HepG2 (cell line): ENCODE results near the gene ITGB2. TPM values are rescaled to one million over a fixed set of nuclear protein-coding genes. Genes with fewer than 3 reads are reported as not detected.

Experiments
- CSRNP2 ChIP-seq: sonication (generic); formaldehyde crosslinking; conservative IDR thresholded peaks from 2 replicates; pipeline ENCODE4 v1.8.0; 2022; ENCODE audit warnings: low read depth, missing genetic modification reagents
- E2F1 ChIP-seq: sonication (generic); formaldehyde crosslinking; IDR thresholded peaks from 2 replicates; pipeline ENCODE4 v1.5.0; 2020; ENCODE audit warnings: missing genetic modification reagents
- GABPA ChIP-seq, 2 experiments: IDR thresholded peaks; 2 replicates each; pipeline ENCODE4 v1.6.1; 2011 to 2016; ENCODE audit warnings: low read depth in 2 of 2, low read length in 1 of 2, missing biosample characterization in 1 of 2, missing genetic modification characterization in 1 of 2
- ISX ChIP-seq: sonication (generic); formaldehyde crosslinking; conservative IDR thresholded peaks from 2 replicates; pipeline ENCODE4 v1.5.0; 2020; ENCODE audit warnings: missing genetic modification reagents
- KDM3A ChIP-seq: IDR thresholded peaks from 2 replicates; pipeline ENCODE4 v1.6.1; 2018; ENCODE audit warnings: low read depth, missing compliant biosample characterization
- NCOR1 ChIP-seq: fragments of 200-600 bp; sonication (generic); IDR thresholded peaks from 2 replicates; pipeline ENCODE4 v1.7.0; 2017; ENCODE audit warnings: antibody characterized with exemption, low read length, borderline replicate concordance
- NFIB ChIP-seq: sonication (generic); formaldehyde crosslinking; IDR thresholded peaks from 2 replicates; pipeline ENCODE4 v1.9.0; 2021; ENCODE audit warnings: missing genetic modification reagents, mild to moderate bottlenecking, borderline replicate concordance
- NFYC ChIP-seq: IDR thresholded peaks from 2 replicates; pipeline ENCODE4 v1.6.1; 2016; ENCODE audit warnings: missing genetic modification reagents, missing compliant biosample characterization
- SIN3A ChIP-seq: IDR thresholded peaks from 2 replicates; pipeline ENCODE4 v1.6.1; 2011; ENCODE audit warnings: low read depth, mild to moderate bottlenecking, control low read depth, low read length, borderline replicate concordance
- SRF ChIP-seq: IDR thresholded peaks from 2 replicates; pipeline ENCODE4 v1.6.1; 2011; ENCODE audit warnings: mild to moderate bottlenecking, low read depth, low read length, moderate library complexity
- THYN1 ChIP-seq: sonication (generic); formaldehyde crosslinking; IDR thresholded peaks from 2 replicates; pipeline ENCODE4 v1.8.1; 2023; ENCODE audit warnings: low read depth, mild to moderate bottlenecking, moderate library complexity, missing genetic modification reagents, borderline replicate concordance
- TOPORS ChIP-seq: sonication (generic); formaldehyde crosslinking; IDR thresholded peaks from 2 replicates; pipeline ENCODE4 v1.8.0; 2023; ENCODE audit warnings: mild to moderate bottlenecking, missing genetic modification reagents
- U2AF2 ChIP-seq: fragments of 200-400 bp; formaldehyde crosslinking; IDR thresholded peaks from 2 replicates; pipeline ENCODE4 v1.6.1; 2017; ENCODE audit warnings: low read depth, mild to moderate bottlenecking, low read length
- XBP1 ChIP-seq: sonication (generic); formaldehyde crosslinking; IDR thresholded peaks from 2 replicates; pipeline ENCODE4 v1.5.0; 2020; ENCODE audit warnings: missing genetic modification reagents
- ZBTB14 ChIP-seq: sonication (generic); formaldehyde crosslinking; IDR thresholded peaks from 2 replicates; pipeline ENCODE4 v1.4.0; 2020; ENCODE audit warnings: missing genetic modification reagents
- ZMYM2 ChIP-seq: sonication (generic); formaldehyde crosslinking; IDR thresholded peaks from 2 replicates; pipeline ENCODE4 v1.8.0; 2022; ENCODE audit warnings: mild to moderate bottlenecking, missing genetic modification reagents
- ZNF577 ChIP-seq: sonication (generic); formaldehyde crosslinking; IDR thresholded peaks from 2 replicates; pipeline ENCODE4 v1.4.0; 2020; ENCODE audit warnings: mild to moderate bottlenecking, low read depth, missing genetic modification reagents, borderline replicate concordance
- ZNF687 ChIP-seq: sonication (generic); formaldehyde crosslinking; IDR thresholded peaks from 2 replicates; pipeline ENCODE4 v1.5.1; 2020; ENCODE audit warnings: mild to moderate bottlenecking, missing genetic modification reagents, moderate library complexity
- ZNF740 ChIP-seq: sonication (generic); formaldehyde crosslinking; IDR thresholded peaks from 2 replicates; pipeline ENCODE4 v1.4.0; 2020; ENCODE audit warnings: missing genetic modification reagents
- ZNF761 ChIP-seq: sonication (generic); formaldehyde crosslinking; conservative IDR thresholded peaks from 2 replicates; pipeline ENCODE4 v1.4.0; 2020; ENCODE audit warnings: mild to moderate bottlenecking, missing genetic modification reagents
- ZNF883 ChIP-seq: sonication (generic); formaldehyde crosslinking; IDR thresholded peaks from 2 replicates; pipeline ENCODE4 v1.5.1; 2020; ENCODE audit warnings: mild to moderate bottlenecking, missing genetic modification reagents; ENCODE audit errors: not compliant biosample characterization
- polyA plus RNA-seq, 8 experiments: library from polyadenylated mRNA; depleted of rRNA in 3 of 8; stranded (reverse) in 7 of 8; unstranded in 1 of 8; fragments of >200 nt; fragmentation: Illumina TruSeq in 4 of 8; extraction: Trizol in 4 of 8; gene quantifications; 2 replicates each; pipeline versions ENCODE4 v1.2.1 to v1.2.3, GENCODE V29; 2011 to 2016; ENCODE audit warnings: low read depth in 4 of 8, missing spikeins in 1 of 8, mixed read lengths in 1 of 8; ENCODE audit not compliant: insufficient read depth in 1 of 8
- total RNA-seq, 5 experiments: library from RNA; depleted of rRNA; stranded (reverse); fragments of >200 nt; fragmentation: Illumina TruSeq; extraction: Trizol; gene quantifications; 2 replicates each; pipeline ENCODE4 v1.2.3, GENCODE V29; 2016; ENCODE audit warnings: low read depth in 1 of 5

The ITGB2 gene
- total and polyA plus RNA-seq, 2 of the 13 experiments (the other 11 are each of a cell fraction or from before 2014, with no cell fraction given), result 4.2 to 18.0 TPM

- TF ChIP-seq ZBTB14 (no peak), ZNF687 (CRISPR knock-in tag) (peak; percentile 83), ZNF761 (no peak), CSRNP2 (CRISPR knock-in tag) (no peak), XBP1 (no peak), SRF (no peak), NFYC (CRISPR knock-in tag) (no peak), E2F1 (CRISPR knock-in tag) (no peak), ZNF883 (CRISPR knock-in tag) (no peak), ZNF577 (CRISPR knock-in tag) (no peak), NCOR1 (no peak), TOPORS (no peak), THYN1 (CRISPR knock-in tag) (no peak), SIN3A (no peak), ZNF740 (no peak), U2AF2 (no peak), GABPA (IDR thresholded peaks at IDR 0.05; ENCODE audit: low read depth, low read length) (no peak), GABPA (CRISPR knock-in tag; IDR thresholded peaks at IDR 0.05; ENCODE audit: low read depth) (no peak), ISX (CRISPR knock-in tag) (no peak), ZMYM2 (CRISPR knock-in tag) (no peak), KDM3A (peak; percentile 83; the same call in 1 of the 2 replicates), NFIB (CRISPR knock-in tag) (no peak)
Measured at GRCh38 chr21:44911384-44912157, 9.1 kb downstream of the ITGB2 start (continued).
